ENCODE measurements around the gene PHYHIPL. TPM values are rescaled to one million over a fixed set of nuclear protein-coding genes. Genes with fewer than 3 reads are reported as not detected.
A peak's percentile ranks its signal among the peaks of the same experiment; 100 is the strongest.

PHYHIPL gene
- total and polyA plus RNA-seq, 8 donors: 0.12 to 5.9 (median 0.35) TPM; not detected in 3

DNA sequence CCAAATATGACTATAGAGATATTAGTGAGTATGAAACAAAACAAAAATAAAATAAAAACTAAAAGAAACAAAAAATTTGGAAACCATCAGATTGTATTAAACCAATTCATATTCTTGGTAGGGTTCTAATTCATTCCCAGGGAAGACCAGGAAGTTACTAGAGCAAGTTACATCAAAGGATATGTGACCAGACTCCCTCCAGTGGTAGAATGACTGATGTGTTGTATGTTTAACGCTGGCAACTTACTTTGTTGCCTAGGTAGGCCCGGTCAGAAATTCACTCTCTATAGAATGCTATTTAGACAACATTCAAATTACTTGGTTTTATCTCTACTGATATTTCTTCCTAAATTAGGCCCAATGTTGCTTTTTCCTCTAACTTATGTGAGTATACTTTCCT is 5.2 kb downstream of the PHYHIPL start:
- Histone ChIP-seq H3K4me3 (no peak overlapping the region), H3K9me3 (no peaks in the 10 kb centered on the region), H3K4me1 (peaks cover 5 to 10% (median 8%) of the 10 kb centered on the region in 4 donors), H3K27ac (no peak overlapping the region), H3K36me3 (no peaks in the 10 kb centered on the region), H3K27me3 (peaks cover 0 to 33% (median 12%) of the 10 kb centered on the region in 3 donors)
- TF ChIP-seq, protein P1, sequence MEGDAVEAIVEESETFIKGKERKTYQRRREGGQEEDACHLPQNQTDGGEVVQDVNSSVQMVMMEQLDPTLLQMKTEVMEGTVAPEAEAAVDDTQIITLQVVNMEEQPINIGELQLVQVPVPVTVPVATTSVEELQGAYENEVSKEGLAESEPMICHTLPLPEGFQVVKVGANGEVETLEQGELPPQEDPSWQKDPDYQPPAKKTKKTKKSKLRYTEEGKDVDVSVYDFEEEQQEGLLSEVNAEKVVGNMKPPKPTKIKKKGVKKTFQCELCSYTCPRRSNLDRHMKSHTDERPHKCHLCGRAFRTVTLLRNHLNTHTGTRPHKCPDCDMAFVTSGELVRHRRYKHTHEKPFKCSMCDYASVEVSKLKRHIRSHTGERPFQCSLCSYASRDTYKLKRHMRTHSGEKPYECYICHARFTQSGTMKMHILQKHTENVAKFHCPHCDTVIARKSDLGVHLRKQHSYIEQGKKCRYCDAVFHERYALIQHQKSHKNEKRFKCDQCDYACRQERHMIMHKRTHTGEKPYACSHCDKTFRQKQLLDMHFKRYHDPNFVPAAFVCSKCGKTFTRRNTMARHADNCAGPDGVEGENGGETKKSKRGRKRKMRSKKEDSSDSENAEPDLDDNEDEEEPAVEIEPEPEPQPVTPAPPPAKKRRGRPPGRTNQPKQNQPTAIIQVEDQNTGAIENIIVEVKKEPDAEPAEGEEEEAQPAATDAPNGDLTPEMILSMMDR (IDR thresholded peaks at IDR 0.05): peak in 4 of 7 experiments; percentile 38 to 58 (median 50)
- TF ChIP-seq EP300 (IDR thresholded peaks at IDR 0.05) (no peak), POLR2AphosphoS5 (IDR thresholded peaks at IDR 0.05) (no peak), POLR2A (IDR thresholded peaks at IDR 0.05) (no peak)
- intact Hi-C loops (cut with DNase I; ENCODE audit: low total_unique reads): no loop called here
- 5 to 20% (median 8%) methylated on average over 2 of the region's 2 CpGs for WGBS, 5 donors
- DNase-seq: peak in 1 of 2 donors; percentile 85

DNA sequence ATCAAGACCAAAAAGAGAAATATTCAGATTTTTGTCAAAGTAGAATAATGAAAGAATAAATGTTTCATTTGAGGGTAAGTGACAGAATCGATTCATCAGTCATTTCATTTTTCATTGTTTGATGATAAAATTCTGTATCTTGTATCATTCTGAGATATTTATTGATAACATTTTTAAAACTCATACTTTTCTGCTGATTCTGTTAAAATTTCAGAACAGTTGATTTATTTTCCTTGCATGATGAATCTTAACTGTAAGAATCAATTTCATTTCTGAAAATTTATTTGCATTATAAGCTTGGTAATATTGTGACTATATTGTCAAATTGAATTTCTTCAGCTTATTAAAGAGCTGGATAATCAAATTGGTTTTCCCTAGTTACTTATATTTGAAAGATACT is 13.9 kb downstream of the PHYHIPL start:
- DNase-seq: no peak
- no peaks in the 10 kb centered on the region for H3K9me3 ChIP-seq
- H3K4me3 ChIP-seq: no peak overlapping the region
- no peaks in the 10 kb centered on the region for H3K36me3 ChIP-seq
- no peaks in the 10 kb centered on the region for H3K27me3 ChIP-seq
- no peaks in the 10 kb centered on the region for H3K4me1 ChIP-seq
- H3K27ac ChIP-seq: no peak overlapping the region
- WGBS, 5 donors: 85 to 94% (median 89%) methylated on average over 1 of the region's 1 CpG
- intact Hi-C loops (cut with DNase I; ENCODE audit: low total_unique reads): no loop called here
- TF ChIP-seq, protein P1 (IDR thresholded peaks at IDR 0.05): no peak
- TF ChIP-seq POLR2A (IDR thresholded peaks at IDR 0.05) (no peak), EP300 (IDR thresholded peaks at IDR 0.05) (no peak), POLR2AphosphoS5 (IDR thresholded peaks at IDR 0.05) (no peak)

DNA sequence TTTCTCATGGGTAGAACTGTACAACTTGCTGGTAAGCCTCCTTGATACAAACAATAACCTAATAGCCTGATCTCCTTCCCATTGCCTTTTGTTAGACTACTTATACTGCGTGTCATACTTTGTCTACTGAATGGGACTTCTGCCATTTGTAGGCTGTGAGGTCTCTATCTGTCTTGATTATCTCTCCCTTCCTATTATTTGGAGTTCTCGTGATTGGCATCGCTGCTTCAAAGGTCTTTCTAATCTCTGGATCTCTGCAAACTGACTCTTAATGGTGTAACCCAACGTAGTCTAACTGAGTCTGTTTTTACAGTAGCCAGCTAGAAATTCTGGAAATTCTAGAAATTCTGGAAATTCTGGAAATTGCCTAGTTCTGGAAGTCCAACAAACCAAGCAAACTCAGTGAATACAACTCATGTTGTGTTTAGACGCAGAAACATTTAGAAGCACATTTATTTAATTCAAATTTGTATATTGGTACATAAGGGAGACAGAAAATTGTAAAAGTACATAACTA is 29.8 kb downstream of the PHYHIPL start:
- intact Hi-C loops (cut with DNase I; ENCODE audit: low total_unique reads): no loop called here
- 63 to 77% (median 71%) methylated on average over 5 of the region's 5 CpGs for WGBS, 5 donors

DNA sequence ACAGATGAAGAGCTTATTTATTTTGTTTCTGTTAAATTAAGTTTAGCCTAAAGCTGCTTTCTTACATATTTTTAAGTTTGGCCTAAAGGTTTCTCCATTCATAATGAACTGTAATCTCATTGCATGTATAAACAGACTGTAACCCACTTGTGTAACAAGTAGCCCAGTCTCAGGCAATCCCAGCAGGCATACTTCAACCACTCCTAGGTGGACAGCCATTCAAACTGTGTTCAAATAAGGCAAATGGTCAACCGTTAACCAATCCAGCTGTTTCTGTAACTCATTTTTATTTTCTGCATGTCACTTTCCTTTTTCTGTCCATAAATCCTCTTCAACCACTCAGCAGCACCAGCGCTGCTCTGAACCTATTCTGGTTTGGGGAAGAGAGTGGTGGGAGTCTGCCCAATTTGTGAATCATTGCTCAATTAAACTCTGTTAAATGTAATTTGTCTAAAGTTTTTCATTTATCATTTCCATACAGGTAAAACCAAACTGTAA is 35.9 kb downstream of the PHYHIPL start:
- H3K9me3 ChIP-seq: no peaks in the 10 kb centered on the region
- no peaks in the 10 kb centered on the region for H3K36me3 ChIP-seq
- intact Hi-C loops (cut with DNase I; ENCODE audit: low total_unique reads): no loop called here
- DNase-seq: no peak
- no peak overlapping the region for H3K4me3 ChIP-seq
- no peak overlapping the region for H3K27ac ChIP-seq
- no peaks in the 10 kb centered on the region for H3K4me1 ChIP-seq
- TF ChIP-seq POLR2AphosphoS5 (IDR thresholded peaks at IDR 0.05) (no peak), POLR2A (IDR thresholded peaks at IDR 0.05) (no peak), EP300 (IDR thresholded peaks at IDR 0.05) (no peak)
- TF ChIP-seq, protein P1 (IDR thresholded peaks at IDR 0.05): no peak
- 70 to 90% (median 87%) methylated on average over 2 of the region's 2 CpGs for WGBS, 5 donors
- no peaks in the 10 kb centered on the region for H3K27me3 ChIP-seq

More for the DNA sequence above, 29.8 kb downstream of the PHYHIPL start:
- TF ChIP-seq POLR2A (IDR thresholded peaks at IDR 0.05) (no peak), EP300 (IDR thresholded peaks at IDR 0.05) (no peak)
- TF ChIP-seq, protein P1 (IDR thresholded peaks at IDR 0.05): no peak
- no peak overlapping the region for H3K4me3 ChIP-seq
- no peak overlapping the region for H3K27ac ChIP-seq
- no peaks in the 10 kb centered on the region for H3K4me1 ChIP-seq
- no peaks in the 10 kb centered on the region for H3K27me3 ChIP-seq
- no peaks in the 10 kb centered on the region for H3K36me3 ChIP-seq
- no peaks in the 10 kb centered on the region for H3K9me3 ChIP-seq
- no peak for DNase-seq

All from stomach (tissue), 9 donors.